Activated gamma-delta T cell (primary cell): ENCODE measurements around the gene APC2.
"Not testable (repeated sequence)": the region's sequence is repeated elsewhere in the genome, so short reads cannot be mapped to it uniquely, and the experiment has no call there.

Source experiments
- DNase-seq: peaks from one replicate; lab custom pipeline; 2025; lab: John Stamatoyannopoulos, UW

Gene APC2

GRCh38 chr19:1467215-1467489 lies 17.2 kb downstream of the APC2 start:
- no peak for DNase-seq

GRCh38 chr19:1467490-1468273 lies 17.8 kb downstream of the APC2 start:
- DNase-seq = no peak

DNA sequence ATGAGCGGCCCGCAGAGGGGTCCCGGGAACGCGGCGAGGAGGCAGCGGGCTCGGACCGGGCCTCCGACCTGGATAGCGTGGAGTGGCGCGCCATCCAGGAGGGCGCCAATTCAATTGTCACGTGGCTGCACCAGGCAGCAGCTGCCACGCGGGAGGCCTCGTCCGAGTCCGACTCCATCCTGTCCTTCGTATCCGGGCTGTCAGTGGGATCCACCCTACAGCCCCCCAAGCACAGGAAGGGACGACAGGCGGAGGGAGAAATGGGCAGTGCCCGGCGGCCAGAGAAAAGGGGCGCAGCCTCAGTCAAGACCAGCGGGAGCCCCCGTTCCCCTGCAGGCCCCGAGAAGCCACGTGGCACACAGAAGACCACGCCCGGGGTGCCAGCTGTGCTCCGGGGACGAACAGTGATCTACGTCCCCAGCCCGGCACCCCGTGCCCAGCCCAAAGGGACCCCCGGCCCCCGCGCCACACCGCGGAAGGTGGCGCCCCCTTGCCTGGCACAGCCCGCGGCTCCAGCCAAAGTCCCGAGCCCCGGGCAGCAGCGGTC lies 18.4 kb downstream of the APC2 start:
- DNase-seq = no peak

DNA sequence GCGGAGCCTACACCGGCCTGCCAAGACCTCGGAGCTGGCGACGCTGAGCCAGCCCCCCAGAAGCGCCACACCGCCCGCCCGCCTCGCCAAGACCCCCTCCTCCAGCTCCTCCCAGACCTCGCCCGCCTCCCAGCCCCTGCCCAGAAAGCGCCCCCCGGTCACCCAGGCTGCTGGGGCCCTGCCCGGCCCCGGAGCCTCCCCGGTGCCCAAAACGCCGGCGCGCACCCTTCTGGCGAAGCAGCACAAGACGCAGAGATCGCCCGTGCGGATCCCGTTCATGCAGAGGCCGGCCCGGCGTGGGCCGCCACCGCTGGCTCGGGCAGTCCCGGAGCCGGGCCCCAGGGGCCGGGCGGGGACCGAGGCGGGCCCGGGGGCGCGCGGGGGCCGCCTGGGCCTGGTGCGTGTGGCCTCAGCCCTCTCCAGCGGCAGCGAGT lies 18.9 kb downstream of the APC2 start:
- DNase-seq = no peak

- no peak for DNase-seq
Observed at GRCh38 chr19:1469255-1470054, 19.5 kb downstream of the APC2 start.

DNA sequence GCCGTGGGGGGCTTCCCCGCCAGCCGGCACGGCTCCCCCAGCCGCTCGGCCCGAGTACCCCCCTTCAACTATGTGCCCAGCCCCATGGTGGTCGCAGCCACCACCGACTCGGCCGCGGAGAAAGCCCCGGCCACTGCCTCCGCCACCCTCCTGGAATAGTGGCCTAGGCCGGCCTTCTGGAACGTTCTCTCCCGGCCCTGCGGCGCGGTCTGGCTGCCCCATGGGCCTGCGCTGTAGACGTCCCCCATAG lies 20.1 kb downstream of the APC2 start:
- DNase-seq = no peak

- no peak for DNase-seq
Observed at GRCh38 chr19:1470305-1471009, 20.5 kb downstream of the APC2 start.

GRCh38 chr19:1471010-1471514 lies 21.1 kb downstream of the APC2 start:
- DNase-seq = no peak

DNA sequence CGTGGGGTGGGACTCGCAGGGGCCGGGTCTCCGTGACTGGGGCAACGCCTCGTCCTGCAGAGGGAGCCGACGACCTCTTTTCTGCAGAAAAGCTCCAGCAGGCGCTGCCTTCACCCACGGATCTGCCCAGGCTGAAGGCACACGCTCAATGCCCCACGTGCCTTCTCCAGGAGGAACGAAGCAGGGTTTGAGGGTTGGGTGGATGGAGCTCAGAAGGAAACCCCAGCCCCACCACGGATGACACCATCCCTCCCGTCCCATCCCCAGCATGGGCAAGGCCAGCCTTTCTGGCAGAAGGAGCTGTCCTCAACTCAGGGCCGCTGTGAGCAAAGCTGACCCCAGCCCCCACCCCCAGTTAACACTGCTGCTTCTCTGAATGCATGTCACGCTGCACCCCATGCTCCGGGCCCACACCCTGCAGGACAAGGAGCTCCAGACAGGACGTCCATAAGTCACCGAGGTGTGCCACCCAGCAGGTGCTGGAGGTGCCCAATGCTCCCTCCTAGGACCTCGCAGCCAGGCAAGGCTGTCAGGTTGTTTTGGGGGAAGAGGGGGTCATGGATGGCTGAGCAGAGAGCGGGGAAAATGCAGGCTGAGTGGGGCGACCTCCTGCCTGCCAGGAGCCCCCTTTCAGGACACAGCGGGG lies 21.7 kb downstream of the APC2 start:
- no peak for DNase-seq

DNA sequence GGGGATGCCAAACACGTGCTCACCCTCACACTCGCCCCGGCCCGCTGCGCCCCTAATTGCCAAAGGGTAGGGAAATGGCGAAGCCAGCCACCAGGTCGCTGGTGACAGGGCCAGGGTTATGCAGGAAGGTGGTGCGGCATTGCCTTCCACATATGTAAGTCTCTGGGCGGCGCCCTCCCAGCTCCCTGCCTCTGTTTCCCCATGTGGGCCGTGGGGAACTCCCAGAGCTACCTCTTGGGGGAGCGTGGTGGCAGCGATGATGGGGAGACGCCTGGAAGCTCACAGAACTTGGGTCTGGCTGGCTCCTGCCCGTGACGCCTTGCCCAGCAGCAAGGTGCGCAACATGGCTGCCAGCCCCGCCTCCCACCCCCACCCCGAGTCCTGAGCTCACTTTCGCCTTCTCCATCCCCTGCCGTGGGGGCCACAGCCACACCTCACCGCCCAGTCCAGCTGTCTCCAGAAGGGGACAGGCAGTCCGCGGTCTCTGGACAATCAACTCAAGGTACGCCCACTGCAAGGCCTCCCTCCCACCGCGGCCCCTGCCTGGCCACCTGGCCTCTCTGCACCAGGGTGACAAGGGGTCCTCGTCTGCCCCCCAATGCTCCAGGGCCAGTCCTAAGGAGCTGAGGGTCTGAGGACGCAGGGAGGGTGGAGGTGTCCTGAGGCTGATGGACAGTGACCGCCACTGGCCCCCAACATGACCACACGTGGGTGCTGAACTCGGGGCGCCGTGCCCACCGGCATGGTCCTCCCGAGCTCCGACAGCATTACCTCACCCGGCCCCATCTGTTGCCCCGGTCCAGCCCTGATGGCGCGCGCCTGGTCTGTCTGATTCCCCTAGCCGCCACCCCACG lies 22.5 kb downstream of the APC2 start:
- no peak for DNase-seq

DNA sequence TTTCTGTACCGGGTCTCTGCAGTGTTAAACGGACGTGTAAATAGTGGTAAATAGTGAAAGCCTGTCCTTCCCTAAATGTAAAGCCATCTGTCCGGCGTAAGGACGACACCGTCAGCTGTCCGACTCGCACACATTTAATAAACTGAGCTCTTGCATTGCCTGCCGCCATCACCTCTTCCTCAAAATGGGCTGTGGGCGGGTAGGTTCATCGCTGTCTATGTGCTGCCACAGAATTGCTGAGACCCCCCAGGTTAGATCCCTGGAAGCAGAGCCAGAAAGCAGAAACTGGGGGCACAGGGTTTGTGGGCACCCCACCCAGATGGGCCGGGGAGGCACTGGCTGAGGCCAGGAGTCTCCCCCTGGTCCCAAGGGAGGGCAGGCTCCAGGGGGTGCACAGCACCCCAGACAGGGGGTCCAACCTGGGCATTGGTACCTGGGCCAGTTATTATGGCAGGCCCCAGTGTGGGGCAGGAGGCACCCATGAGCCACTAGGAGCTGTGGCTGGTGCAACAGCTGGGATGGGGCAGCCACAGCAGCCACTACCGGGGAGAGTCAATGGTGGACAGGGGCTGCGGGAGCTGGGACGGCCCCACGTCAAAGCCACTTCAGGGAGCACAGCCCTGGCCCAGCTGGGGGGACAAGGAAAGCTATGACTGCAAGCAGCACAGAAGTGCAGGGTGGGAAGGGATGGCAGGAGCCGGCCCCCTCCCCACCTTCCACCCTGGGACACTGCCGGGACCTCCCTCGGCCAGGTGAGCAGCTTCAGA lies 23.3 kb downstream of the APC2 start:
- no peak for DNase-seq

DNA sequence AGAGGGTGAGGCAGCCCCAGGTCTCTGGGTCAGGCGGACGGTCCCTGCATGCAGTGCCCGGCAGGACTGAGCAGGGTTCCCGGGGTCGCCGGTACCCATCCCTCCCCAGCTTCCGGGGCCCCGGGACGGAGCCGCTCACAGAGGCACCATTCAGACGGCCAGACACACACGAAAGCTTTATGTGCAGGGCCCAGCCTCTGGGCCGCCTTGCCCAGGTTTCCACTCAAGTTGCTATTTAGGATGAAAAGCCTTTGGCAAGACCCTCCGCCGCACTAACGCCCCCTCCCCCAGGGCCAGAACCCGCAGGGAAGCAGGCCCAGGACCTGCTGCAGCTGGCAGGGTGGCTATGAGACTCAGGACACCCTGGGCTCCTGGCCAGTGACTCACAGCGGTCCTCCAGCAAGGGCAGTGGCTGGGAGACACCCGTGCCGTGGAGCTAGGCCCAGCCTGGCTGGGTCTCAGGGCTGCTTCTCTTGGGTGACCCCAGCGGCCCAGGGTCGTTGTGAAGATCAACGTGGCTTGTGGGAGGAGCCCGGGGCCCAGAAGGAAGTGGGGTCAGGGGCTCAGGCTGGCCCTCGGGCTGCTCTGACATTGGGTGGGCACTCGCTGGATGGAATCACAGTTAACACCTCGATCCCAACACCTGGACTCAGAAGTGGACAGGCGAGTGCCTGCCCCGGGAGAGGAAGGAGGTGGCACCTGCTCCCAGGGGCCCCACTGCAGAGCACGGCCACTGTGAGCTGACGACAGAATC lies 24.3 kb downstream of the APC2 start:
- no peak for DNase-seq

GRCh38 chr19:1474765-1475351 lies 24.9 kb downstream of the APC2 start:
- DNase-seq = no peak

DNA sequence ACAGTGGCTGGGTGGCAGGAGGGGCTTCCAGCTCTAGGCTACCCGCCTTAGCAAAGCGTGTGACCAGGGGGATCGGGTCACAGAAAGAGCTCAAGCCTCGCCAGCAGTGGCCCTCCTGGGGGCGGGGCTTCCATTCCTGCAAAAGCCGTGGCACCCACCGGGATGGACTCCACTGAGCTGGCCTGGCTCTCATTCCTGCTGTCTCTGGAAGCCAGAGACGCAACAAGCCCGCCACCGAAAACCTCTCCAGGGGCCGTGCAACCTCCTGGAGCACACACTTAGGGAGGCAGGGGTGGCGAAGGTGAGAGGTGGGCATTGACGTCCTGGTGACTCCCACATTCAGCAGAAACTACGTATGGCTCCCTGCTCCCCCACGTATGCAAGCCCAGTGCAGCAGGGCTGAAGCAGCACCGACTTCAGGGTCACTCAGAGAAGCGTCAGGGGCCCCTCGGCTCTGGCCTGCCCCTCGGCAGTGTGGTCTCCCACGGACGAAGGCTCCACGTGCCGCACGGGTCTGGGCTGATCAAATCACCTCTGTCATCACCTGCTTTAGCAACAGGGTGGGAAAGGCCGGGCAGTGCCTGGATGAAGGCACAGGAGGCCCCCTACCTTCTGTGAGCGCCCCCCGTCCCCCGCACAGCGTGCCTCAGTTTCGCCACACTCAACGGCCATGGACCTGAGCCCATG lies 26.0 kb downstream of the APC2 start:
- no peak for DNase-seq

DNA sequence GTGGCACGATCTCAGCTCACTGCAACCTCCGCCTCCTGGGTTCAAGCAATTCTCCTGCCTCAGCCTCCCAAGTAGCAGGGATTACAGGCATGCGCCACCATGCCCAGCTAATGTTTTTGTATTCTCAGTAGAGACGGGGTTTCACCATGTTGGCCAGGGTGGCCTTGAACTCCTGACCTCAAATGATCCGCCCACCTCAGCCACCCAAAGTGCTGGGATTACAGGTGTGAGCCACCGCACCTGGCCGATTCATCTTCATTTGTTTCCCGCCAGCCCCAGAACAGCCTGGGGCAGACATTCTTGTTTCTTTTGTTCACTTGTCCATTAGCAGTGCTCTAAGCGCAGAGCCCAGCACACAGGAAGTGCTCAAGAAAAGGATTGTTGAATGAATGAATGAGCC lies 27.1 kb downstream of the APC2 start:
- not testable (repeated sequence) for DNase-seq

- peak; percentile 79 for DNase-seq
Observed at GRCh38 chr19:1478934-1479707, 29.2 kb downstream of the APC2 start, which contains the start of gene C19orf25. Gene C19orf25 (minus strand): TSS chr19:1479215. CDS start chr19:1478903, 312 bp downstream.

- DNase-seq = no peak
Observed at GRCh38 chr19:1481224-1481892, 31.4 kb downstream of the APC2 start.
